Ascending aorta (tissue), 2 donors: Measurements from ENCODE around the gene MPPED1. TPM values are rescaled to one million over a fixed set of nuclear protein-coding genes. Genes with fewer than 3 reads are reported as not detected.

ENCODE experiments used
- DNase-seq, 2 donors: peaks; one replicate each; pipeline ENCODE4 v3.0.0-alpha.2; 2019; ENCODE audit warnings: low spot score in 2 of 2
- H3K27ac ChIP-seq, 2 donors: fragments of 200-600 bp; sonication (generic); one replicate each; pipeline ENCODE4 v1.5.1; 2016 to 2017; ENCODE audit warnings: mild to moderate bottlenecking in 1 of 2
- H3K27me3 ChIP-seq: fragments of 200-600 bp; sonication (generic); one replicate; pipeline ENCODE4 v1.5.1; 2017
- H3K36me3 ChIP-seq, 2 donors: fragments of 200-600 bp; sonication (generic); one replicate each; pipeline ENCODE4 v1.5.1; 2016
- H3K4me1 ChIP-seq, 2 donors: fragments of 200-600 bp; sonication (generic); one replicate each; pipeline ENCODE4 v1.5.1; 2016 to 2017; ENCODE audit warnings: mild to moderate bottlenecking in 1 of 2
- H3K4me3 ChIP-seq, 2 donors: fragments of 200-600 bp; sonication (generic); one replicate each; pipeline ENCODE4 v1.5.1; 2016 to 2017; ENCODE audit warnings: mild to moderate bottlenecking in 1 of 2
- H3K9me3 ChIP-seq, 2 donors: fragments of 200-600 bp; sonication (generic); one replicate each; pipeline ENCODE4 v1.5.1; 2016
- CTCF ChIP-seq, 3 experiments: fragments of 200-600 bp in 2 of 3; fragments of 450-650 bp in 1 of 3; sonication (generic) in 2 of 3; IDR thresholded peaks; one replicate each; pipeline ENCODE4 v1.5.1; 2016 to 2019; ENCODE audit warnings: antibody characterized with exemption in 3 of 3, mild to moderate bottlenecking in 1 of 3, moderate library complexity in 1 of 3
- intact Hi-C: fragments of 100-400 bp; cut with DNase I; formaldehyde crosslinking; loops from one replicate; pipeline ENCODE4 v1.15.1; 2023
- total RNA-seq: library from RNA; depleted of rRNA; stranded (reverse); fragments of >200 nt; gene quantifications from one replicate; pipeline ENCODE4 v1.1.0, GENCODE V29; 2016

The MPPED1 gene
- total RNA-seq, 1 donor from 2014 or later = not detected

- no peaks in the 10 kb centered on the region for H3K36me3 ChIP-seq
- no peak for TF ChIP-seq CTCF (IDR thresholded peaks at IDR 0.05)
- intact Hi-C loops = no loop called here
- DNase-seq = no peak
- H3K9me3 ChIP-seq = no peaks in the 10 kb centered on the region
- H3K4me1 ChIP-seq = no peaks in the 10 kb centered on the region
- H3K27me3 ChIP-seq = no peaks in the 10 kb centered on the region
- H3K27ac ChIP-seq = no peak overlapping the region
- no peak overlapping the region for H3K4me3 ChIP-seq
Observed at GRCh38 chr22:43477966-43478365, 66.2 kb downstream of the MPPED1 start.

GRCh38 chr22:43478621-43479300 is 66.9 kb downstream of the MPPED1 start:
- intact Hi-C loops = no loop called here
- no peak for TF ChIP-seq CTCF (IDR thresholded peaks at IDR 0.05)
- Histone ChIP-seq H3K4me3 (no peak overlapping the region), H3K4me1 (no peaks in the 10 kb centered on the region), H3K9me3 (no peaks in the 10 kb centered on the region), H3K27me3 (no peaks in the 10 kb centered on the region), H3K36me3 (no peaks in the 10 kb centered on the region), H3K27ac (no peak overlapping the region)
- no peak for DNase-seq

- intact Hi-C loops = no loop called here
- no peaks in the 10 kb centered on the region for H3K36me3 ChIP-seq
- no peak overlapping the region for H3K4me3 ChIP-seq
- no peaks in the 10 kb centered on the region for H3K4me1 ChIP-seq
- no peaks in the 10 kb centered on the region for H3K27me3 ChIP-seq
- H3K27ac ChIP-seq = no peak overlapping the region
- no peak for DNase-seq
- no peaks in the 10 kb centered on the region for H3K9me3 ChIP-seq
- no peak for TF ChIP-seq CTCF (IDR thresholded peaks at IDR 0.05)
Observed at GRCh38 chr22:43479301-43479950, 67.6 kb downstream of the MPPED1 start.

GRCh38 chr22:43479962-43480361 is 68.1 kb downstream of the MPPED1 start:
- Histone ChIP-seq H3K4me1 (no peaks in the 10 kb centered on the region), H3K4me3 (no peak overlapping the region), H3K9me3 (no peaks in the 10 kb centered on the region), H3K27ac (no peak overlapping the region), H3K27me3 (no peaks in the 10 kb centered on the region), H3K36me3 (no peaks in the 10 kb centered on the region)
- intact Hi-C loops = no loop called here
- no peak for TF ChIP-seq CTCF (IDR thresholded peaks at IDR 0.05)
- no peak for DNase-seq

GRCh38 chr22:43481568-43482317 is 69.9 kb downstream of the MPPED1 start:
- Histone ChIP-seq H3K4me3 (no peak overlapping the region), H3K27me3 (no peaks in the 10 kb centered on the region), H3K4me1 (no peaks in the 10 kb centered on the region), H3K36me3 (no peaks in the 10 kb centered on the region), H3K27ac (no peak overlapping the region), H3K9me3 (no peaks in the 10 kb centered on the region)
- DNase-seq = no peak
- intact Hi-C loops = no loop called here
- no peak for TF ChIP-seq CTCF (IDR thresholded peaks at IDR 0.05)
